Measurements from ENCODE around the gene RNU6-8. TPM values are rescaled to one million over a fixed set of nuclear protein-coding genes. Genes with fewer than 3 reads are reported as not detected.

The RNU6-8 gene
- total and polyA plus RNA-seq, 10 of the 15 experiments (the other 5 are each of a cell fraction or from before 2014, with no cell fraction given), result not detected

DNA sequence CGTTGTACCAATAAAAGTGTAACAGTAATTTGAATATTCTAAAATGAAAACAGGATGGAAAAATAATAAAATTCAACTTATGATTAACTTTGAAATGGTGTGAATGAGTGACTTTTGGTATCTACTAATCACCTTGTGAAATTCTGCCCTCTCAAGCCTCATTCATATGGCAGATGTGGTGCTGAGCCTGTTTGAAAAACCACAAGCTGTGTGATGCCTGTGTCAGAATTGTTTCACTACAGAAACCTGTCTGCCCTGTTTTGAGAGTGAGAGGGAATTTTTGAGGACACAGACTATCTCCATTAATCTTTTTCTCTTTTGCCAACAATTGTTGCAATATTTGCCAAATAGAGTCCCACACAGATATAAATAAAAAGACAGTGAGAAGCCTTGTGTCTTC lies 5.2 kb downstream of the RNU6-8 start (continued):
- TF ChIP-seq CHD2 (IDR thresholded peaks at IDR 0.05; ENCODE audit: borderline replicate concordance, low read depth, low read length) (no peak), FOXM1 (IDR thresholded peaks at IDR 0.05; ENCODE audit: low read depth, low read length) (no peak), NR2F1 (conservative IDR thresholded peaks at IDR 0.05) (0 out of 2 replicates have a peak, but pooled peaks have one; percentile 30), JUND (IDR thresholded peaks at IDR 0.05; ENCODE audit: low read depth, low read length) (no peak), BHLHE40 (IDR thresholded peaks at IDR 0.05; ENCODE audit: borderline replicate concordance in 1 of 2, low read depth in 2 of 2, low read length in 1 of 2) (peak in 1 of 2 experiments; percentile 46; a peak in 1 of 4 replicates), KAT2A (conservative IDR thresholded peaks at IDR 0.05; ENCODE audit: control insufficient read depth, low read depth, low read length) (no peak), RFX5 (IDR thresholded peaks at IDR 0.05; ENCODE audit: low read depth, low read length) (no peak), STAT1 (conservative IDR thresholded peaks at IDR 0.05) (no peak), RUNX3 (IDR thresholded peaks at IDR 0.05; ENCODE audit: low read length) (peak; percentile 73), ZNF24 (IDR thresholded peaks at IDR 0.05) (0 out of 2 replicates have a peak, but pooled peaks have one; percentile 61), ZNF217 (IDR thresholded peaks at IDR 0.05) (no peak), ATF7 (IDR thresholded peaks at IDR 0.05; ENCODE audit: low read depth) (peak; percentile 54), CBX3 (IDR thresholded peaks at IDR 0.05; ENCODE audit: borderline replicate concordance, low read depth) (no peak), RELB (IDR thresholded peaks at IDR 0.05; ENCODE audit: low read depth) (peak; percentile 64), JUNB (IDR thresholded peaks at IDR 0.05) (0 out of 2 replicates have a peak, but pooled peaks have one; percentile 10), POU2F2 (IDR thresholded peaks at IDR 0.05; ENCODE audit: borderline replicate concordance, low read depth, low read length) (no peak), MXI1 (IDR thresholded peaks at IDR 0.05; ENCODE audit: low read depth, low read length) (no peak), EP300 (IDR thresholded peaks at IDR 0.05; ENCODE audit: borderline replicate concordance in 1 of 2, control insufficient read depth in 1 of 2, low read depth in 2 of 2, low read length in 2 of 2) (0 out of 4 replicates have a peak, but pooled peaks of 1 of the 2 experiments have one; percentile 9), MTA2 (IDR thresholded peaks at IDR 0.05; ENCODE audit: low read depth) (peak; percentile 91; the same call in 1 of the 2 replicates), TBL1XR1 (IDR thresholded peaks at IDR 0.05; ENCODE audit: low read depth, low read length) (no peak), ZBTB33 (IDR thresholded peaks at IDR 0.05) (no peak), SUZ12 (IDR thresholded peaks at IDR 0.05; ENCODE audit: unreplicated experiment) (no peak), DPF2 (IDR thresholded peaks at IDR 0.05) (0 out of 2 replicates have a peak, but pooled peaks have one; percentile 50), CREB1 (IDR thresholded peaks at IDR 0.05; ENCODE audit: low read depth) (no peak), SREBF2 (IDR thresholded peaks at IDR 0.05; ENCODE audit: low read length) (no peak)
- TF ChIP-seq, protein P1, sequence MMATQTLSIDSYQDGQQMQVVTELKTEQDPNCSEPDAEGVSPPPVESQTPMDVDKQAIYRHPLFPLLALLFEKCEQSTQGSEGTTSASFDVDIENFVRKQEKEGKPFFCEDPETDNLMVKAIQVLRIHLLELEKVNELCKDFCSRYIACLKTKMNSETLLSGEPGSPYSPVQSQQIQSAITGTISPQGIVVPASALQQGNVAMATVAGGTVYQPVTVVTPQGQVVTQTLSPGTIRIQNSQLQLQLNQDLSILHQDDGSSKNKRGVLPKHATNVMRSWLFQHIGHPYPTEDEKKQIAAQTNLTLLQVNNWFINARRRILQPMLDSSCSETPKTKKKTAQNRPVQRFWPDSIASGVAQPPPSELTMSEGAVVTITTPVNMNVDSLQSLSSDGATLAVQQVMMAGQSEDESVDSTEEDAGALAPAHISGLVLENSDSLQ (IDR thresholded peaks at IDR 0.05), result peak; percentile 55
- TF ChIP-seq, protein P2, sequence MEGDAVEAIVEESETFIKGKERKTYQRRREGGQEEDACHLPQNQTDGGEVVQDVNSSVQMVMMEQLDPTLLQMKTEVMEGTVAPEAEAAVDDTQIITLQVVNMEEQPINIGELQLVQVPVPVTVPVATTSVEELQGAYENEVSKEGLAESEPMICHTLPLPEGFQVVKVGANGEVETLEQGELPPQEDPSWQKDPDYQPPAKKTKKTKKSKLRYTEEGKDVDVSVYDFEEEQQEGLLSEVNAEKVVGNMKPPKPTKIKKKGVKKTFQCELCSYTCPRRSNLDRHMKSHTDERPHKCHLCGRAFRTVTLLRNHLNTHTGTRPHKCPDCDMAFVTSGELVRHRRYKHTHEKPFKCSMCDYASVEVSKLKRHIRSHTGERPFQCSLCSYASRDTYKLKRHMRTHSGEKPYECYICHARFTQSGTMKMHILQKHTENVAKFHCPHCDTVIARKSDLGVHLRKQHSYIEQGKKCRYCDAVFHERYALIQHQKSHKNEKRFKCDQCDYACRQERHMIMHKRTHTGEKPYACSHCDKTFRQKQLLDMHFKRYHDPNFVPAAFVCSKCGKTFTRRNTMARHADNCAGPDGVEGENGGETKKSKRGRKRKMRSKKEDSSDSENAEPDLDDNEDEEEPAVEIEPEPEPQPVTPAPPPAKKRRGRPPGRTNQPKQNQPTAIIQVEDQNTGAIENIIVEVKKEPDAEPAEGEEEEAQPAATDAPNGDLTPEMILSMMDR (IDR thresholded peaks at IDR 0.05 in 2 of 3, conservative IDR thresholded peaks at IDR 0.05 in 1 of 3; ENCODE audit: control insufficient read depth in 2 of 3, extremely low read depth in 1 of 3, insufficient read depth in 1 of 3, low read depth in 3 of 3, low read length in 3 of 3), result no peak

All from GM12878 (cell line).